Esophagus muscularis mucosa (tissue), 3 donors: ENCODE measurements around the gene CTXND2.

Source experiments
- EP300 ChIP-seq: sonication (generic); formaldehyde crosslinking; IDR thresholded peaks from one replicate; pipeline ENCODE4 v1.6.1; 2017; ENCODE audit warnings: antibody characterized with exemption
- TF ChIP-seq, protein P1 (sequence below), 3 experiments: fragments of 200-600 bp in 2 of 3; fragments of 450-650 bp in 1 of 3; sonication (generic) in 2 of 3; IDR thresholded peaks; one replicate each; pipeline ENCODE4 v1.5.1; 2017 to 2019; ENCODE audit warnings: antibody characterized with exemption in 3 of 3, mild to moderate bottlenecking in 2 of 3, moderate library complexity in 1 of 3

DNA sequence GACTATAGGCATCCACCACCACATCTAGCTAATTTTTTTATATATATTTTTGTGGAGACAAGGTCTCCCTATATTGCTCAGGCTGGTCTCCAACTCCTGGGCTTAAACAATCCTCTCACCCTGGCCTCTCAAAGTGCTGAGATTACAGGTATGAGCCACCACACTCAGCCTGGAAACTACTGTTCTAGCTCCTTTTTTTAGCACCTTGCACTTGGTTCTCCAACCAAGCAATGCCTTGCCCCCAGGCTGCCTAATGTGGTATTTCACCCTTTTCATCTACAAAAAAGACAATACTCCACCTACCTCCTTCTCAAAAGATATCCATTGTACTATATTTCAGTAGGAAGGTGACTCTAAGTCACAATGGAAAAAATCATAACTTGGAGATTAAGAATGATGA, 17.3 kb upstream of the CTXND2 start:
- TF ChIP-seq, protein P1, sequence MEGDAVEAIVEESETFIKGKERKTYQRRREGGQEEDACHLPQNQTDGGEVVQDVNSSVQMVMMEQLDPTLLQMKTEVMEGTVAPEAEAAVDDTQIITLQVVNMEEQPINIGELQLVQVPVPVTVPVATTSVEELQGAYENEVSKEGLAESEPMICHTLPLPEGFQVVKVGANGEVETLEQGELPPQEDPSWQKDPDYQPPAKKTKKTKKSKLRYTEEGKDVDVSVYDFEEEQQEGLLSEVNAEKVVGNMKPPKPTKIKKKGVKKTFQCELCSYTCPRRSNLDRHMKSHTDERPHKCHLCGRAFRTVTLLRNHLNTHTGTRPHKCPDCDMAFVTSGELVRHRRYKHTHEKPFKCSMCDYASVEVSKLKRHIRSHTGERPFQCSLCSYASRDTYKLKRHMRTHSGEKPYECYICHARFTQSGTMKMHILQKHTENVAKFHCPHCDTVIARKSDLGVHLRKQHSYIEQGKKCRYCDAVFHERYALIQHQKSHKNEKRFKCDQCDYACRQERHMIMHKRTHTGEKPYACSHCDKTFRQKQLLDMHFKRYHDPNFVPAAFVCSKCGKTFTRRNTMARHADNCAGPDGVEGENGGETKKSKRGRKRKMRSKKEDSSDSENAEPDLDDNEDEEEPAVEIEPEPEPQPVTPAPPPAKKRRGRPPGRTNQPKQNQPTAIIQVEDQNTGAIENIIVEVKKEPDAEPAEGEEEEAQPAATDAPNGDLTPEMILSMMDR (IDR thresholded peaks at IDR 0.05): no peak
- no peak for TF ChIP-seq EP300
